ENCODE data around the gene ANGPTL4.

- TF ChIP-seq POLR2A (IDR thresholded peaks at IDR 0.05): no peak
- TF ChIP-seq, protein P1, sequence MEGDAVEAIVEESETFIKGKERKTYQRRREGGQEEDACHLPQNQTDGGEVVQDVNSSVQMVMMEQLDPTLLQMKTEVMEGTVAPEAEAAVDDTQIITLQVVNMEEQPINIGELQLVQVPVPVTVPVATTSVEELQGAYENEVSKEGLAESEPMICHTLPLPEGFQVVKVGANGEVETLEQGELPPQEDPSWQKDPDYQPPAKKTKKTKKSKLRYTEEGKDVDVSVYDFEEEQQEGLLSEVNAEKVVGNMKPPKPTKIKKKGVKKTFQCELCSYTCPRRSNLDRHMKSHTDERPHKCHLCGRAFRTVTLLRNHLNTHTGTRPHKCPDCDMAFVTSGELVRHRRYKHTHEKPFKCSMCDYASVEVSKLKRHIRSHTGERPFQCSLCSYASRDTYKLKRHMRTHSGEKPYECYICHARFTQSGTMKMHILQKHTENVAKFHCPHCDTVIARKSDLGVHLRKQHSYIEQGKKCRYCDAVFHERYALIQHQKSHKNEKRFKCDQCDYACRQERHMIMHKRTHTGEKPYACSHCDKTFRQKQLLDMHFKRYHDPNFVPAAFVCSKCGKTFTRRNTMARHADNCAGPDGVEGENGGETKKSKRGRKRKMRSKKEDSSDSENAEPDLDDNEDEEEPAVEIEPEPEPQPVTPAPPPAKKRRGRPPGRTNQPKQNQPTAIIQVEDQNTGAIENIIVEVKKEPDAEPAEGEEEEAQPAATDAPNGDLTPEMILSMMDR (IDR thresholded peaks at IDR 0.05): no peak
These were observed 23.0 kb downstream of the ANGPTL4 start for GRCh38 chr19:8386990-8387389.

All from lower leg skin (tissue), 3 donors.